HG03280 (cell line): ENCODE measurements around the gene BRIP1.
"Not testable (repeated sequence)": the region's sequence is repeated elsewhere in the genome, so short reads cannot be mapped to it uniquely, and the experiment has no call there.

Source experiments
- ATAC-seq: cut with Tn5 transposase; IDR thresholded peaks from one replicate; pipeline ENCODE4 v1.9.1; 2021; ENCODE audit warnings: mild to moderate bottlenecking, moderate library complexity; ENCODE audit not compliant: unreplicated experiment

The BRIP1 gene

GRCh38 chr17:61831099-61831498 is 32.2 kb downstream of the BRIP1 start:
- no peak for ATAC-seq

- no peak for ATAC-seq
Measured at GRCh38 chr17:61828694-61829093, 34.6 kb downstream of the BRIP1 start.

GRCh38 chr17:61827649-61828395 is 35.5 kb downstream of the BRIP1 start:
- no peak for ATAC-seq

GRCh38 chr17:61826866-61827265 is 36.5 kb downstream of the BRIP1 start:
- not testable (repeated sequence) for ATAC-seq

GRCh38 chr17:61826198-61826597 is 37.1 kb downstream of the BRIP1 start:
- ATAC-seq, result not testable (repeated sequence)

- no peak for ATAC-seq
Measured at GRCh38 chr17:61825448-61826137, 37.7 kb downstream of the BRIP1 start.

- no peak for ATAC-seq
Measured at GRCh38 chr17:61822326-61823285, 40.7 kb downstream of the BRIP1 start.

GRCh38 chr17:61821655-61822054 is 41.7 kb downstream of the BRIP1 start:
- ATAC-seq, result no peak

- ATAC-seq, result not testable (repeated sequence)
Measured at GRCh38 chr17:61819265-61819664, 44.1 kb downstream of the BRIP1 start.

- no peak for ATAC-seq
Measured at GRCh38 chr17:61818225-61818624, 45.1 kb downstream of the BRIP1 start.

GRCh38 chr17:61817452-61817851 is 45.9 kb downstream of the BRIP1 start:
- ATAC-seq, result no peak

- no peak for ATAC-seq
Measured at GRCh38 chr17:61816538-61816937, 46.8 kb downstream of the BRIP1 start.

- ATAC-seq, result no peak
Measured at GRCh38 chr17:61815863-61816503, 47.3 kb downstream of the BRIP1 start.

GRCh38 chr17:61814485-61814884 is 48.8 kb downstream of the BRIP1 start:
- no peak for ATAC-seq

- no peak for ATAC-seq
Measured at GRCh38 chr17:61813211-61813610, 50.1 kb downstream of the BRIP1 start.

- no peak for ATAC-seq
Measured at GRCh38 chr17:61812747-61813146, 50.6 kb downstream of the BRIP1 start.

- ATAC-seq, result no peak
Measured at GRCh38 chr17:61809816-61810392, 53.4 kb downstream of the BRIP1 start.

GRCh38 chr17:61808442-61808841 is 54.9 kb downstream of the BRIP1 start:
- no peak for ATAC-seq

- ATAC-seq, result no peak
Measured at GRCh38 chr17:61806936-61807335, 56.4 kb downstream of the BRIP1 start.

- ATAC-seq, result no peak
Measured at GRCh38 chr17:61806081-61806828, 57.1 kb downstream of the BRIP1 start.
